Measurements from ENCODE around the gene YARS2. TPM values are rescaled to one million over a fixed set of nuclear protein-coding genes. Genes with fewer than 3 reads are reported as not detected.

Gene YARS2
- total RNA-seq, 4 donors from 2014 or later: 21.1 to 48.5 (median 25.3) TPM

- no peak overlapping the region for H3K4me3 ChIP-seq (replicated peaks in 1 of 3)
- no peak for TF ChIP-seq CTCF (IDR thresholded peaks at IDR 0.05)
- TF ChIP-seq POLR2A (IDR thresholded peaks at IDR 0.05): no peak
- DNase-seq: no peak
- H3K36me3 ChIP-seq: no peaks in the 10 kb centered on the region
- H3K27me3 ChIP-seq: no peaks in the 10 kb centered on the region
- 59 to 62% methylated on average over 6 of the region's 6 CpGs for WGBS, 2 donors
- H3K4me1 ChIP-seq: no peaks in the 10 kb centered on the region
- H3K9me3 ChIP-seq: no peaks in the 10 kb centered on the region
- H3K27ac ChIP-seq: no peak overlapping the region
- intact Hi-C loops (cut with DNase I): no loop called here
Measured at GRCh38 chr12:32777691-32778175, 22.0 kb upstream of the YARS2 start.

DNA sequence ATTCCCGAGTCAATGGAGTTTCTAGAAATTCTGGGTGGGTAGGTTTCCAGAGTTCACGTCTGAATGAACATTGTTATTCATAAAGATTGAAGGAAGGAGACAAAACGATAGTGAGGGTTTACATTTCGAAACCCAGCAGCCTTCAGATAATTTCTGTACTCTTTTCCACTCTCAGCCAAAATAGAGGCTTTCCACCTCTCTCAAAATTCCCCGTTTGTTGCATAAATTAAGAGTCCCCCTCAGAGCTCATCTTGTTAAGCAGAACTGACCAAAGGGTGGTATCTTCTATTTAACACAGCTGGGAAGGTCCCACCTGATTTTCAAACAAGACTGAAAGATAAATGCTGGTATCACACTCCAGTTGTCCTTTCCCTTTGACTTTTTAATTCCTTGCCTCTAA lies 21.5 kb upstream of the YARS2 start:
- DNase-seq: no peak
- Histone ChIP-seq H3K27me3 (no peaks in the 10 kb centered on the region), H3K36me3 (no peaks in the 10 kb centered on the region), H3K9me3 (no peaks in the 10 kb centered on the region), H3K4me1 (no peaks in the 10 kb centered on the region), H3K27ac (no peak overlapping the region), H3K4me3 (replicated peaks in 1 of 3) (no peak overlapping the region)
- no peak for TF ChIP-seq CTCF (IDR thresholded peaks at IDR 0.05)
- intact Hi-C loops (cut with DNase I): no loop called here
- 56 to 61% methylated on average over 5 of the region's 5 CpGs for WGBS, 2 donors

DNA sequence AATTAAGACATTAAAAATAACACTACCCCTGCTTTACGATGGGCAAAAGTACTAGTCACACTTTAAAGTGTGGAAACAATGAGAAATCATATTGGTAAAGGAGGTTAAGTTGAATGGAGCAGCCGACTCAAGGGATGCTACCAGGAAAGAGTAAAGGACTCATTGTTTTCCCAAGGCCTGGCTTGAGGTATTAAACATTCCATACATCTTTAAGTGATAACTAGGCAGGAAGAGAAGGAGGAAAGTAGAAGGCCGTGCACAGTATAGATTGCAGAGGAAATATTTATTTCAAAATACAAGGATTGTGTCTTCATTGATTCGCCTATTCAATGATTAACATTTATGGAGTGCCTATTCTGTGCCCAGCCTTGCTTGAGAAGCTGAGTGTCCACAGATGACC lies 20.6 kb upstream of the YARS2 start:
- intact Hi-C loops (cut with DNase I): no loop called here
- 79 to 83% methylated on average over 4 of the region's 4 CpGs for WGBS, 2 donors

GRCh38 chr12:32773691-32774090 lies 18.0 kb upstream of the YARS2 start:
- intact Hi-C loops (cut with DNase I): no loop called here
- Histone ChIP-seq H3K4me1 (no peaks in the 10 kb centered on the region), H3K27ac (no peak overlapping the region), H3K36me3 (no peaks in the 10 kb centered on the region), H3K4me3 (replicated peaks in 1 of 3) (no peak overlapping the region), H3K27me3 (no peaks in the 10 kb centered on the region), H3K9me3 (no peaks in the 10 kb centered on the region)
- 53 to 58% methylated on average over 6 of the region's 6 CpGs for WGBS, 2 donors
- no peak for DNase-seq
- TF ChIP-seq POLR2A (IDR thresholded peaks at IDR 0.05) (no peak), CTCF (IDR thresholded peaks at IDR 0.05) (no peak)

More for the DNA sequence above, 20.6 kb upstream of the YARS2 start:
- Histone ChIP-seq H3K27ac (no peak overlapping the region), H3K27me3 (no peaks in the 10 kb centered on the region), H3K4me1 (no peaks in the 10 kb centered on the region), H3K4me3 (replicated peaks in 1 of 3) (no peak overlapping the region), H3K9me3 (no peaks in the 10 kb centered on the region), H3K36me3 (no peaks in the 10 kb centered on the region)
- no peak for TF ChIP-seq POLR2A (IDR thresholded peaks at IDR 0.05)
- TF ChIP-seq CTCF (IDR thresholded peaks at IDR 0.05): no peak
- DNase-seq: no peak

- intact Hi-C loops (cut with DNase I): no loop called here
- 62 to 71% methylated on average over 1 of the region's 1 CpG for WGBS, 2 donors
Measured at GRCh38 chr12:32770141-32770540, 14.4 kb upstream of the YARS2 start.

More at GRCh38 chr12:32770141-32770540, 14.4 kb upstream of the YARS2 start:
- DNase-seq: no peak
- no peaks in the 10 kb centered on the region for H3K4me1 ChIP-seq
- TF ChIP-seq POLR2A (IDR thresholded peaks at IDR 0.05): no peak
- no peak for TF ChIP-seq CTCF (IDR thresholded peaks at IDR 0.05)
- H3K36me3 ChIP-seq: no peaks in the 10 kb centered on the region
- H3K4me3 ChIP-seq (replicated peaks in 1 of 3): no peak overlapping the region
- no peak overlapping the region for H3K27ac ChIP-seq
- no peaks in the 10 kb centered on the region for H3K27me3 ChIP-seq
- no peaks in the 10 kb centered on the region for H3K9me3 ChIP-seq

Measured in thyroid gland (tissue), 4 donors.